GM13976 (cell line): ENCODE measurements around the gene SREBF1.

Experiments used
- DNase-seq: peaks from one replicate; pipeline ENCODE4 v3.0.0; 2012; ENCODE audit warnings: low spot score
- in situ Hi-C: fragments of 300-500 bp; cut with MboI; formaldehyde crosslinking; loops from one replicate; pipeline ENCODE4 v1.12.0; 2022; ENCODE audit warnings: low sequenced_read_pairs, mixed read lengths, inconsistent platforms; ENCODE audit not compliant: unreplicated experiment
- TF ChIP-seq, protein P1 (sequence below): IDR thresholded peaks from 2 replicates; pipeline ENCODE4 v1.5.1; 2012; ENCODE audit warnings: borderline replicate concordance, mild to moderate bottlenecking; ENCODE audit not compliant: insufficient read depth; ENCODE audit errors: extremely low read depth, missing control alignments, control extremely low read depth

The SREBF1 gene

GRCh38 chr17:17836818-17837379, at the start of gene SREBF1:
SREBF1 (minus strand) TSS chr17:17836986; CDS start chr17:17836817, 169 bp downstream.
- DNase-seq, result peak; percentile 88
- in situ Hi-C loops, result no loop called here
- TF ChIP-seq, protein P1, sequence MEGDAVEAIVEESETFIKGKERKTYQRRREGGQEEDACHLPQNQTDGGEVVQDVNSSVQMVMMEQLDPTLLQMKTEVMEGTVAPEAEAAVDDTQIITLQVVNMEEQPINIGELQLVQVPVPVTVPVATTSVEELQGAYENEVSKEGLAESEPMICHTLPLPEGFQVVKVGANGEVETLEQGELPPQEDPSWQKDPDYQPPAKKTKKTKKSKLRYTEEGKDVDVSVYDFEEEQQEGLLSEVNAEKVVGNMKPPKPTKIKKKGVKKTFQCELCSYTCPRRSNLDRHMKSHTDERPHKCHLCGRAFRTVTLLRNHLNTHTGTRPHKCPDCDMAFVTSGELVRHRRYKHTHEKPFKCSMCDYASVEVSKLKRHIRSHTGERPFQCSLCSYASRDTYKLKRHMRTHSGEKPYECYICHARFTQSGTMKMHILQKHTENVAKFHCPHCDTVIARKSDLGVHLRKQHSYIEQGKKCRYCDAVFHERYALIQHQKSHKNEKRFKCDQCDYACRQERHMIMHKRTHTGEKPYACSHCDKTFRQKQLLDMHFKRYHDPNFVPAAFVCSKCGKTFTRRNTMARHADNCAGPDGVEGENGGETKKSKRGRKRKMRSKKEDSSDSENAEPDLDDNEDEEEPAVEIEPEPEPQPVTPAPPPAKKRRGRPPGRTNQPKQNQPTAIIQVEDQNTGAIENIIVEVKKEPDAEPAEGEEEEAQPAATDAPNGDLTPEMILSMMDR, result no peak

DNA sequence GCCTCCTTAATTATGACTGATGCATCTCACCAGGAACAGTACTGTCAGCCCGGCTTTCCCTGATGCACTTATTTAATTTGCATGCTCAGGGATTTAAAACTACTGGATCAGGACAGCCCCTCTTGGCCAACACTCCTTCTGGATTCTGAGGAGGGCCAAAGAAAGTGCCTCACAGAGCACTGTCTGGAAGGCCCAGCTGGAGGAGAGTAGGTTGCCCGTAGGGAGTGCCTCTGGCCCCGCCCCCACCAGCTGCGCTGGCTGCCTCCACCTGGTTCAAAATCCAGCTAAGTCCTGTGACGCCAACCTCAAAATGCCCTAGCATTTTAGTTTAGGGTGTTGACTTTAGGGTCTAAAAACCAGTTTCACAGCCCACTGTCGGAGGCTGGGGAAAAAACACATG, 49.4 kb upstream of the SREBF1 start:
- DNase-seq, result no peak
- TF ChIP-seq, protein P1, result no peak
- in situ Hi-C loops, result no loop called here

GRCh38 chr17:17884391-17885357, 47.9 kb upstream of the SREBF1 start:
- in situ Hi-C loops, result no loop called here
- DNase-seq, result no peak
- TF ChIP-seq, protein P1, result no peak

DNA sequence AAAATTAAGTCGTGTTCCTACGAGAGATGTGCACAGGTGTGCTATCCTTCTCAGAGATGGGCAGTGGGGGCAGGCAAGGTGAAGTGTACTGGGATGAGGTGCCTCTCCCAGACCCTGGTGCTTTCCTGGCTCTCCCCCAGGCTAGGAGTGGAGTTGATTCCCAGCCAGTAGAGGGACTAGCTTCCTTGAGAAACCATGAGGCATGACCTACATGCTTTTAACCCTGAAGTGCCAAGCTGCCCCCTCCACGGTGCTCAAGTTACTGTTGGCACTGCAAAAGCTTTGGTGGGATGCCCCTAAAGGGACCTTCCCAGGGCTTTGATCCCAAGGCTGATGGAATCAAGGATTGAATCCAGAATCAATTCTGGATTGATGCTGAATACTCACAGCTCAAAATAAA, 47.0 kb upstream of the SREBF1 start:
- in situ Hi-C loops, result no loop called here
- TF ChIP-seq, protein P1, result no peak
- no peak for DNase-seq

GRCh38 chr17:17882082-17882581, 45.3 kb upstream of the SREBF1 start:
- DNase-seq, result no peak
- in situ Hi-C loops, result no loop called here
- TF ChIP-seq, protein P1, result no peak

DNA sequence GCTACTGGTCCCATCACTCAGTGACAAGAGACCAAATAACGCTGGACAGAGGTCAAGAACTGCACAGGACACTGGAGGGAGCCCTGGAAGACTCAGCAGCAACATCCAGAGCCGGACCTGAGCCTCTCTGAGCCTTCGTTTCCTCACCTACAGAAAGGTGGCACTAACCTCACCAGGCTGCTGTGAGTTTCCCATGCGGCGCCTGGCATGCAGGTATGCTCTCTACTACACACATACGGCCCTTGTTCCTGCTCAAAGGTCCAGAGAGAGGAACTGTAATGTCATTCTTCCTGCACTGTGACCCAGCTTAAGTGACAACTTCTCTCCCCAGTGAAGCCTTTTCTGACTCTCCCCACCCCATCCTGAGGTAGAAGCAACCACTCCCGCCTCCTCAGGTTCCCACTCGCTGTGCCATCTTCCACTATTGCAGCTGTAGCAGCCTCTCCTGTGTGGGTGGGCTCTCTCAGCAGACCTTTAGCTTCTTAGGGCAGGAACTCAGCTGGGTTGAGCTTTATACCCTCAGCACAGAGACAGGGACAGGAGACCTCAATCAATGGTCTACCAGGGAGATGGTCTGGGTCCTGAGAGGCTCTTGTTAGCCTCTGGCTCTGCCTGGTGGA, 43.9 kb upstream of the SREBF1 start:
- no peak for DNase-seq
- TF ChIP-seq, protein P1, result no peak
- in situ Hi-C loops, result no loop called here
